Measurements from ENCODE around the gene PSME2.

DNA sequence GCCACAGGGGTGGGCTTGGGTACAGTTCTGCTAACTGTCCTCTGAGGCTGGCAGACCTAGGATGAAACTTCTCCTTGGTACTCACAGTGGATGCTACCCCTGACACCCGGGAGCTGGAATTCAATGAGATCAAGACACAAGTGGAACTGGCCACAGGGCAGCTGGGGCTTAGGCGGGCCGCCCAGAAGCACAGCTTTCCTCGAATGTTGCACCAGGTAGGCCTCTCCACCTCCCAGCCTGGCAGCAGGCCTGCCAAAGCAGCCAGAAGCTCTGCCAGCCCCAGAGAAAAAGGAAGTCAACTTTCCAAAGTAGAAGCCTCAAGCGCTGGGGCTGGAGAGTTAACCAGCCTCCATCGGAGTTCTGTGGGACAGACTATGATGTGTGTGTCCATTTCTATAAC is 29.2 kb downstream of the PSME2 start:
- TF ChIP-seq, protein P1, sequence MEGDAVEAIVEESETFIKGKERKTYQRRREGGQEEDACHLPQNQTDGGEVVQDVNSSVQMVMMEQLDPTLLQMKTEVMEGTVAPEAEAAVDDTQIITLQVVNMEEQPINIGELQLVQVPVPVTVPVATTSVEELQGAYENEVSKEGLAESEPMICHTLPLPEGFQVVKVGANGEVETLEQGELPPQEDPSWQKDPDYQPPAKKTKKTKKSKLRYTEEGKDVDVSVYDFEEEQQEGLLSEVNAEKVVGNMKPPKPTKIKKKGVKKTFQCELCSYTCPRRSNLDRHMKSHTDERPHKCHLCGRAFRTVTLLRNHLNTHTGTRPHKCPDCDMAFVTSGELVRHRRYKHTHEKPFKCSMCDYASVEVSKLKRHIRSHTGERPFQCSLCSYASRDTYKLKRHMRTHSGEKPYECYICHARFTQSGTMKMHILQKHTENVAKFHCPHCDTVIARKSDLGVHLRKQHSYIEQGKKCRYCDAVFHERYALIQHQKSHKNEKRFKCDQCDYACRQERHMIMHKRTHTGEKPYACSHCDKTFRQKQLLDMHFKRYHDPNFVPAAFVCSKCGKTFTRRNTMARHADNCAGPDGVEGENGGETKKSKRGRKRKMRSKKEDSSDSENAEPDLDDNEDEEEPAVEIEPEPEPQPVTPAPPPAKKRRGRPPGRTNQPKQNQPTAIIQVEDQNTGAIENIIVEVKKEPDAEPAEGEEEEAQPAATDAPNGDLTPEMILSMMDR (IDR thresholded peaks at IDR 0.05; ENCODE audit: low read depth, low read length): no peak
- TF ChIP-seq POLR2A (IDR thresholded peaks at IDR 0.05; ENCODE audit: extremely low read depth, insufficient read length): no peak
- TF ChIP-seq, protein P2, sequence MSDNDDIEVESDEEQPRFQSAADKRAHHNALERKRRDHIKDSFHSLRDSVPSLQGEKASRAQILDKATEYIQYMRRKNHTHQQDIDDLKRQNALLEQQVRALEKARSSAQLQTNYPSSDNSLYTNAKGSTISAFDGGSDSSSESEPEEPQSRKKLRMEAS (IDR thresholded peaks at IDR 0.05; ENCODE audit: low read depth, low read length): no peak
- no peak for TF ChIP-seq MYC (IDR thresholded peaks at IDR 0.05; ENCODE audit: low read depth, low read length)

Data from NB4 (cell line).